Smooth muscle cell (in vitro differentiated cells): ENCODE measurements around the gene IL23R. TPM values are rescaled to one million over a fixed set of nuclear protein-coding genes. Genes with fewer than 3 reads are reported as not detected.

Experiments
- DNase-seq: peaks from one replicate; lab custom pipeline; 2025; ENCODE audit not compliant: unreplicated experiment; lab: John Stamatoyannopoulos, UW
- H2AFZ ChIP-seq: fragments of 200-600 bp; sonication (generic); 2 replicates; pipeline ENCODE4 v1.6.0; 2016; ENCODE audit warnings: antibody characterized with exemption, low read depth, mild to moderate bottlenecking
- H3F3A ChIP-seq: fragments of 200-600 bp; sonication (generic); 2 replicates; pipeline ENCODE4 v1.6.0; 2017; ENCODE audit warnings: antibody characterized with exemption, low read depth
- H3K27ac ChIP-seq: fragments of 200-600 bp; sonication (generic); 2 replicates; pipeline ENCODE4 v1.5.1; 2016; ENCODE audit warnings: low read depth, mild to moderate bottlenecking
- H3K27me3 ChIP-seq: fragments of 200-600 bp; sonication (generic); 2 replicates; pipeline ENCODE4 v1.6.1; 2016; ENCODE audit warnings: low read depth, mild to moderate bottlenecking
- H3K36me3 ChIP-seq: fragments of 200-600 bp; sonication (generic); 2 replicates; pipeline ENCODE4 v1.5.1; 2016; ENCODE audit warnings: low read depth
- H3K4me1 ChIP-seq: fragments of 200-600 bp; sonication (generic); 2 replicates; pipeline ENCODE4 v1.5.1; 2016; ENCODE audit warnings: low read depth
- H3K4me2 ChIP-seq: fragments of 200-600 bp; sonication (generic); 2 replicates; pipeline ENCODE4 v1.6.0; 2016; ENCODE audit warnings: mild to moderate bottlenecking
- H3K4me3 ChIP-seq: fragments of 200-600 bp; sonication (generic); 2 replicates; pipeline ENCODE4 v1.5.1; 2016; ENCODE audit warnings: mild to moderate bottlenecking
- H3K79me2 ChIP-seq: fragments of 200-600 bp; sonication (generic); 2 replicates; pipeline ENCODE4 v1.6.0; 2016; ENCODE audit warnings: low read depth, mild to moderate bottlenecking
- H3K9ac ChIP-seq: fragments of 200-600 bp; sonication (generic); 2 replicates; pipeline ENCODE4 v1.6.0; 2016; ENCODE audit warnings: low read depth
- H3K9me3 ChIP-seq: fragments of 200-600 bp; sonication (generic); replicated peaks from 2 replicates; pipeline ENCODE4 v1.5.1; 2016; ENCODE audit warnings: low read depth
- H4K20me1 ChIP-seq: fragments of 200-600 bp; sonication (generic); 2 replicates; pipeline ENCODE4 v1.6.0; 2016; ENCODE audit warnings: low read depth
- CTCF ChIP-seq: fragments of 200-600 bp; sonication (generic); IDR thresholded peaks from 2 replicates; pipeline ENCODE4 v1.5.1; 2017; ENCODE audit warnings: borderline replicate concordance, mild to moderate bottlenecking, antibody characterized with exemption; ENCODE audit not compliant: insufficient read depth, poor library complexity, severe bottlenecking
- WGBS: methylation state at CpG from one replicate; pipeline ENCODE4 v1.1.7; 2016; ENCODE audit warnings: low lambda C conversion rate; 5-methylcytosine and 5-hydroxymethylcytosine counted together
- polyA plus RNA-seq: library from polyadenylated mRNA; unstranded; fragments of >200 nt; fragmentation: Nextera tagmentation; extraction: Ambion mirVana; gene quantifications from 2 replicates; pipeline ENCODE4 v1.2.1, GENCODE V29; 2016
- total RNA-seq: library from RNA; depleted of rRNA; stranded (reverse); fragments of >200 nt; gene quantifications from 2 replicates; pipeline ENCODE4 v1.2.3, GENCODE V29; 2014

The IL23R gene
- total and polyA plus RNA-seq, 2 experiments from 2014 or later: not detected

- WGBS: 96% methylated on average over 4 of the region's 4 CpGs
- H3K4me3 ChIP-seq: no peak overlapping the region
- no peaks in the 10 kb centered on the region for H3K36me3 ChIP-seq
- no peaks in the 10 kb centered on the region for H3K4me1 ChIP-seq
- no peaks in the 10 kb centered on the region for H3K79me2 ChIP-seq
- no peak for TF ChIP-seq CTCF
- DNase-seq: no peak
- no peaks in the 10 kb centered on the region for H4K20me1 ChIP-seq
- no peaks in the 10 kb centered on the region for H3F3A ChIP-seq
- no peak overlapping the region for H3K4me2 ChIP-seq
- H3K27ac ChIP-seq: no peak overlapping the region
- no peaks in the 10 kb centered on the region for H3K27me3 ChIP-seq
- no peak overlapping the region for H2AFZ ChIP-seq
- no peak overlapping the region for H3K9ac ChIP-seq
- H3K9me3 ChIP-seq: no peaks in the 10 kb centered on the region
These were observed 699 bp upstream of the IL23R start for GRCh38 chr1:67165468-67166041.

GRCh38 chr1:67169496-67169895 lies 3.2 kb downstream of the IL23R start:
- Histone ChIP-seq H3K36me3 (no peaks in the 10 kb centered on the region), H4K20me1 (no peaks in the 10 kb centered on the region), H3K27me3 (no peaks in the 10 kb centered on the region), H3K9me3 (no peaks in the 10 kb centered on the region), H3F3A (no peaks in the 10 kb centered on the region), H3K27ac (no peak overlapping the region), H3K4me3 (no peak overlapping the region), H3K9ac (no peak overlapping the region), H3K4me2 (no peak overlapping the region), H3K4me1 (no peaks in the 10 kb centered on the region), H3K79me2 (no peaks in the 10 kb centered on the region), H2AFZ (no peak overlapping the region)
- no peak for TF ChIP-seq CTCF
- WGBS: 97% methylated on average over 2 of the region's 2 CpGs
- DNase-seq: no peak

GRCh38 chr1:67169932-67170331 lies 3.7 kb downstream of the IL23R start:
- no peak for DNase-seq
- Histone ChIP-seq H3K36me3 (no peaks in the 10 kb centered on the region), H3F3A (no peaks in the 10 kb centered on the region), H3K79me2 (no peaks in the 10 kb centered on the region), H3K4me1 (no peaks in the 10 kb centered on the region), H3K9me3 (no peaks in the 10 kb centered on the region), H3K4me2 (no peak overlapping the region), H2AFZ (no peak overlapping the region), H4K20me1 (no peaks in the 10 kb centered on the region), H3K9ac (no peak overlapping the region), H3K4me3 (no peak overlapping the region), H3K27me3 (no peaks in the 10 kb centered on the region), H3K27ac (no peak overlapping the region)
- WGBS: 84% methylated on average over 3 of the region's 3 CpGs
- TF ChIP-seq CTCF: no peak
